ENCODE measurements around the gene MYOCD. TPM values are rescaled to one million over a fixed set of nuclear protein-coding genes. Genes with fewer than 3 reads are reported as not detected.

MYOCD gene
- total and polyA plus RNA-seq, 4 donors: 0.05 to 0.59 (median 0.23) TPM

- TF ChIP-seq CTCF (IDR thresholded peaks at IDR 0.05; ENCODE audit: low read depth, low read length, missing input control): no peak
Observed at GRCh38 chr17:12620200-12620720, 45.4 kb upstream of the MYOCD start (continued).

- TF ChIP-seq MAX (IDR thresholded peaks at IDR 0.05): no peak
- no peak for TF ChIP-seq FOXA1 (IDR thresholded peaks at IDR 0.05)
- no peak for TF ChIP-seq FOXA2 (IDR thresholded peaks at IDR 0.05)
- TF ChIP-seq NR2F2 (IDR thresholded peaks at IDR 0.05): no peak
- no peak for TF ChIP-seq SP1 (IDR thresholded peaks at IDR 0.05)
- no peak for TF ChIP-seq CTCF (IDR thresholded peaks at IDR 0.05; ENCODE audit: low read depth, low read length, missing input control)
- no peak for TF ChIP-seq RXRA (IDR thresholded peaks at IDR 0.05)
- TF ChIP-seq HNF4A (conservative IDR thresholded peaks at IDR 0.05): no peak
- no peak for TF ChIP-seq GABPA (IDR thresholded peaks at IDR 0.05 in 1 of 2, conservative IDR thresholded peaks at IDR 0.05 in 1 of 2)
- TF ChIP-seq EGR1 (IDR thresholded peaks at IDR 0.05; ENCODE audit: low read depth in 2 of 2): no peak
- TF ChIP-seq YY1 (IDR thresholded peaks at IDR 0.05): no peak
- TF ChIP-seq REST (IDR thresholded peaks at IDR 0.05): no peak
- Histone ChIP-seq H3K27ac (ENCODE audit: low read depth in 1 of 2, low read length in 2 of 2) (no peak overlapping the region), H3K9me3 (ENCODE audit: control insufficient read depth in 4 of 4, low read length in 3 of 4) (no peaks in the 10 kb centered on the region), H3K36me3 (ENCODE audit: control insufficient read depth in 4 of 4, insufficient read depth in 3 of 4, low read depth in 1 of 4, low read length in 3 of 4) (no peaks in the 10 kb centered on the region), H3K4me1 (ENCODE audit: control insufficient read depth in 4 of 4, insufficient read depth in 4 of 4, low read length in 3 of 4) (no peaks in the 10 kb centered on the region), H3K4me3 (ENCODE audit: low read depth in 1 of 3, low read length in 3 of 3) (no peak overlapping the region), H3K9ac (ENCODE audit: low read depth in 1 of 2, low read length in 2 of 2) (no peak overlapping the region), H3K27me3 (ENCODE audit: control insufficient read depth in 4 of 4, insufficient read depth in 4 of 4, low read length in 3 of 4) (peaks cover 0 to 3% (median 0%) of the 10 kb centered on the region in 4 donors)
- DNase-seq (ENCODE audit: low spot score): no peak
- 56% methylated on average over 11 of the region's 11 CpGs for WGBS
Observed at GRCh38 chr17:12622726-12623125, 43.0 kb upstream of the MYOCD start.
